Measurements from ENCODE around the gene CCDC154. TPM values are rescaled to one million over a fixed set of nuclear protein-coding genes. Genes with fewer than 3 reads are reported as not detected.
"Not testable (repeated sequence)": the region's sequence is repeated elsewhere in the genome, so short reads cannot be mapped to it uniquely, and the experiment has no call there.

The CCDC154 gene
- total RNA-seq, 1 donor from 2014 or later = not detected

- Histone ChIP-seq H3K9me3 (no peaks in the 10 kb centered on the region), H3K4me1 (no peaks in the 10 kb centered on the region), H3K4me3 (no peak overlapping the region), H3K36me3 (no peaks in the 10 kb centered on the region), H3K27me3 (no peaks in the 10 kb centered on the region), H3K27ac (no peak overlapping the region)
- intact Hi-C loops (cut with DNase I) = no loop called here
- DNase-seq (ENCODE audit: low spot score in 2 of 2) = no peak
- TF ChIP-seq CTCF (IDR thresholded peaks at IDR 0.05) = no peak
These were observed 41.6 kb upstream of the CCDC154 start for GRCh38 chr16:1485847-1486496.

- H3K27ac ChIP-seq = no peak overlapping the region
- H3K4me1 ChIP-seq = no peaks in the 10 kb centered on the region
- H3K36me3 ChIP-seq = no peaks in the 10 kb centered on the region
- no peak for DNase-seq (ENCODE audit: low spot score in 2 of 2)
- intact Hi-C loops (cut with DNase I) = no loop called here
- no peaks in the 10 kb centered on the region for H3K27me3 ChIP-seq
- no peak overlapping the region for H3K4me3 ChIP-seq
- no peak for TF ChIP-seq CTCF (IDR thresholded peaks at IDR 0.05)
- no peaks in the 10 kb centered on the region for H3K9me3 ChIP-seq
These were observed 37.8 kb upstream of the CCDC154 start for GRCh38 chr16:1481906-1482835.

GRCh38 chr16:1478937-1479336, 34.6 kb upstream of the CCDC154 start:
- DNase-seq (ENCODE audit: low spot score in 2 of 2); intact Hi-C loops (cut with DNase I); H3K36me3 ChIP-seq: not testable (repeated sequence)

GRCh38 chr16:1477033-1477432, 32.7 kb upstream of the CCDC154 start:
- intact Hi-C loops (cut with DNase I) = no loop called here
- H3K27me3 ChIP-seq = no peaks in the 10 kb centered on the region
- H3K36me3 ChIP-seq = no peaks in the 10 kb centered on the region
- no peak overlapping the region for H3K4me3 ChIP-seq
- H3K9me3 ChIP-seq = no peaks in the 10 kb centered on the region
- no peak overlapping the region for H3K27ac ChIP-seq
- peaks cover 0 to 18% of the 10 kb centered on the region in 2 donors for H3K4me1 ChIP-seq
- DNase-seq (ENCODE audit: low spot score in 2 of 2) = no peak
- TF ChIP-seq CTCF (IDR thresholded peaks at IDR 0.05) = no peak

More at GRCh38 chr16:1478937-1479336, 34.6 kb upstream of the CCDC154 start:
- not testable (repeated sequence) for H3K27ac ChIP-seq, H3K9me3 ChIP-seq, H3K27me3 ChIP-seq, H3K4me3 ChIP-seq
- H3K4me1 ChIP-seq = peaks cover 0 to 11% of the 10 kb centered on the region in 2 donors

- no peak for TF ChIP-seq CTCF (IDR thresholded peaks at IDR 0.05)
- no peaks in the 10 kb centered on the region for H3K36me3 ChIP-seq
- DNase-seq (ENCODE audit: low spot score in 2 of 2) = no peak
- H3K9me3 ChIP-seq = no peaks in the 10 kb centered on the region
- peak overlapping the region; percentile 88 to 89 for H3K4me3 ChIP-seq
- peaks cover 0 to 18% of the 10 kb centered on the region in 2 donors for H3K4me1 ChIP-seq
- H3K27me3 ChIP-seq = no peaks in the 10 kb centered on the region
- intact Hi-C loops (cut with DNase I) = loop anchor here (1.0 to 2.0 kb wide), 3 partner anchors 18 to 135 kb away; partner anchors contain the start of genes TELO2 and UQCC4
- H3K27ac ChIP-seq = peak overlapping the region; percentile 83 to 86
These were observed 31.3 kb upstream of the CCDC154 start for GRCh38 chr16:1475552-1476114.

Measured in ascending aorta (tissue), 2 donors.